Amygdala (tissue), 56 donors: Measurements from ENCODE around the gene SNX9.
"Not testable (repeated sequence)": the region's sequence is repeated elsewhere in the genome, so short reads cannot be mapped to it uniquely, and the experiment has no call there.

Experiments
- DNase-seq, 56 donors: peaks; one replicate each; lab custom pipeline; 2025; lab: John Stamatoyannopoulos, UW

Gene SNX9

GRCh38 chr6:157908369-157909281 is 85.6 kb downstream of the SNX9 start:
- peak in 1 of 56 donors; percentile 30 for DNase-seq

GRCh38 chr6:157909282-157909664 is 86.2 kb downstream of the SNX9 start:
- DNase-seq: no peak

GRCh38 chr6:157911278-157911677 is 88.2 kb downstream of the SNX9 start:
- peak in 1 of 56 donors; percentile 22 for DNase-seq

- peak in 1 of 56 donors; percentile 8 for DNase-seq
Observed at GRCh38 chr6:157911786-157912185, 88.7 kb downstream of the SNX9 start.

- DNase-seq: peak in 37 of 56 donors; percentile 12 to 76 (median 41)
Observed at GRCh38 chr6:157912326-157912725, 89.3 kb downstream of the SNX9 start.

DNA sequence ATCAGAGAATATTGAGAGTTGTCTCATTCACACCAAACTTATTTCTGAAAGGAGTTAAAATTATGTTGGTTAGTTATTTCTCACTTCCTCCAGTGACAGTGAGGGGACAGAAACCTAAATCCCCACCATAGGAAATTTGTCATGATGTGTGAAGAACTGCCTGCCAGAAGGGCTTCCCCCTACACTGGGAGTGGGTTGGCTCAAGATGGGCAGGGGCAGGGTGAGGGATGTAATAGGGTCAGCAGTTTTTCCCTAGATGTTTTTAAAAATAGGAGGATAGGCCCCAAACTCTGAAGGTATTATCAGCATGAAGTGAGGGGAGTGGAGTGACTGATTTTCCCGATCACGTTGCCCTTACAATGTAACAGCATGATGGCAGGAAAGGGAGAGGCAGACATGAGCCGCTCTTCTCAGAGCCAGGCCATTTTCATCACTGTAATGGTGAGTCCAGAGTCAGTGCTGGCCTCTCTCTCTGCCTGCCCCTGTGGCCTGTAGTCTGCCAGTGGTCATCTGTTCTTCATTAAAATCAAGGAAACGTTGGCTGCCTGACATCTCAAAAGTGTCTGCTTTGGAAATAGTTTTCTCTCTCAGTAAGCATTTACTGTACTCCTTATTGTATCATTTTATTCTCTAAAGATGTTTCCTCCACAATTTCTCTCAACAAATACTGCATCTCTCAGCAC is 98.8 kb downstream of the SNX9 start:
- DNase-seq: no peak

DNA sequence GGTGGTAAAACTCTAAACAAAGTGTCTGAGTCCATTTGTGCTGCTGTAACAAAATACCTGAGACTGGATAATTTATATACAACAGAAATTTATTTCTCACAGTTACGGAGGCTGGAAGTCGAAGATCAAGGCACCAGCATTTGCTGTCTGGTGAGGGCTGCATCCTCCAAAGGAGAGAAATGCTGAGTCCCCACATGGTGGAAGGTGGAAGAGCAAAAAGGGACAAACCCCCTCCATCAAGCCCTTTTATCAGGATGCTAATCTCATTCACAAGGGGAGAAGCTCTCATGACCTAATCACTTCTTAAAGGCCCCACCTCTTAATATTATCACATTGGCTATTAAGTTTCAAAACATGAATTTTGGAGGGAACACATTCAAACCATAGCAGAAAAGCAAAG is 102.7 kb downstream of the SNX9 start:
- no peak for DNase-seq

GRCh38 chr6:157927011-157927410 is 104.0 kb downstream of the SNX9 start:
- DNase-seq: no peak

DNA sequence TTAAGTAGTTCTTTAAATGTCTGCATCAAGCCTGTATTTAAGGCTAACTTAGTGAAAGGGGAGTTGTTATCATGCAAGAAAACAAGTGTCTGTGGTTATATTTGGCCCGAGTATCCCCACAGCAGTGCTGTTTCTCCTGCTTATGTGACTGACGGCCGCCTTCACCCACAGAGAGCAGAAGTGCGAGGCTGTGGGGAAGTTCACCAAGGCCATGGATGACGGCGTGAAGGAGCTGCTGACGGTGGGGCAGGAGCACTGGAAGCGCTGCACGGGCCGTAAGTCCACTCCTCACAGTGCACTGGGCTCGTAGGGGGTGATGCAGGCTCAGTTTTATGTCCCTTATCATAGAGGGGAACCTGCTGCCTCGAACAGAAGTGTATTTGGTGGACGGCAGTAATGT is 105.4 kb downstream of the SNX9 start:
- no peak for DNase-seq

- peak in 11 of 56 donors; percentile 23 to 62 (median 38) for DNase-seq
Observed at GRCh38 chr6:157929076-157929475, 106.0 kb downstream of the SNX9 start.

DNA sequence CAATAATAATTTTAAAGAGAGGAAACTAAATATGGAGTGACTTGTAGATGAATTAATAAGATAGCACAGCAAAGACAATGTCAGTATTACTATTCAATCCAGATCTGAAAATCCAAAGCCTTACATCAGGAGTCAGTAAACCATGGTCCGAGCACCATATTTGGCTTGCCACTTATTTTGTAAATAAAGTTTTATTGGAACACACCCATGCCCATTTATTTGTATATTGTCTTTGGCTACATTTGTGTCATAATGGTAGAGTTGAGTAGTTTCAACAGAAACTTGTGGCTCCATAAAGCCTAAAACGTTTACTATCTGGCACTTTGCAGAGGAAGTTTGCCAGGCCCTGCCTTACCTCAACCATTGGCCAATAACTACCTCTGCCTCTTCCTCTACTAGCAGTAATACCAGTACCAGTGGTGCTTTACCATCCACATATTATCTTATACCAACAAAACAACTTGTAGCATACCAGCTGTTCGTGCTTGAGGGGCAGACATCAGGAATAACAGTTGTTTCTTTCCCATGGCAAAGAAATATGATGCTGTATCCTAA is 106.8 kb downstream of the SNX9 start:
- no peak for DNase-seq

DNA sequence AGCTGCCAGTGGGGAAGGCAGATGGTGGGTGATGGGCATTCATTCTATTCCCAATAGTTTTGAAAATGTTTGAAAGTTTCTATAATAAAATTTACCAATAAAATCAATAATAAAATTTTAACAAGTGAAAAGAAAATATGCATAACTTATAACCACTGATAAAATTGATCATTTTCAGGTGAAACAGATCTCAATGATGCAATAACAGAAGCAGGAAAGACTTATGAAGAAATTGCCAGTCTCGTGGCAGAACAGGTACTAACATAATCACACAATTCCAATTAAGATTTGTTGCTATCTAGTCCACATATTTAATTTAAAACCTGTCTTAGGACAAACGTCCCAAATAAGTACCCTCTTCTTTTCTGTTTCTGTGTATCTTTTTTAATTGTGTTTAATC is 112.7 kb downstream of the SNX9 start:
- DNase-seq: no peak

- DNase-seq: no peak
Observed at GRCh38 chr6:157937318-157937717, 114.3 kb downstream of the SNX9 start.

DNA sequence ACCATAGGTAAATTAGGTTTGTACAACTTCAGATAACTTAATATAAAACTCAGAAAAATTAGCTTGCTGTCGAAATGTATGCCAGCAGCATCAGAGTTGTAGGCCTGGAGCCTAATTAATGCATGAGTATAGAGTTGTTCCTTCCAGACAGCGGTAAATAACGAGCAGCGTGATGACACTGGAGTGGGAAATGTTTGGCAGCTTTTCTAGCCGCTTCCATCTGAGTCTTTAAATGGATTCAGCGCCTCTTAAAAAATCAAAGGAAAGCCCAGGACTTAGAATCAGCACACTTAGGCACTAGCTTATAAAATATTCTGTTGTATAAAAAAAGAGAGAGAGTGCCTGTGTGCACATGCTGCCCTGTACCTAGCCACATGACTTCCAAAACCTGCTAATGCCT is 114.9 kb downstream of the SNX9 start:
- no peak for DNase-seq

GRCh38 chr6:157940375-157941036 is 117.5 kb downstream of the SNX9 start:
- DNase-seq: not testable (repeated sequence)

GRCh38 chr6:157941101-157941863 is 118.2 kb downstream of the SNX9 start:
- peak in 50 of 56 donors; percentile 20 to 93 (median 70) for DNase-seq

DNA sequence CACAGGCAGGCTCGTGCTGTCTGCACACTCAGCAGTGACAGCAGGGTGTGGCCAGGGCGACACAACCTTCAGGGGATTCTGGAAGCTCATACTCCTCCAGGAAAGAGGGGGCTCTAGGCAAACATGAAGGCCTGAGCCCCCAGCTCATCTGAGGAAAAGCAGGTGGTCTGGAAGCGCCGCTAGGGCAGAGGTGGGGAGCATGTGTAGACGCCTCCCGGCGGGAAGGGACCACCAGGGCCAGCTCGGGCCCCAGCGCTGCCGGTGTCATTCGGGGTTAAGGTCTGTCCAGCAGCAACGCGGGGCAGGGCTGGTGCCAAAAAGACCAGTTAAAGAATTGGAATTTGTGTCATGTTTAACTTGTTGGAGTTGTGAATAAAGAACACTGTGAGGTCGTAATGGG is 119.3 kb downstream of the SNX9 start:
- DNase-seq: no peak

GRCh38 chr6:157943249-157943963 is 120.4 kb downstream of the SNX9 start:
- no peak for DNase-seq

DNA sequence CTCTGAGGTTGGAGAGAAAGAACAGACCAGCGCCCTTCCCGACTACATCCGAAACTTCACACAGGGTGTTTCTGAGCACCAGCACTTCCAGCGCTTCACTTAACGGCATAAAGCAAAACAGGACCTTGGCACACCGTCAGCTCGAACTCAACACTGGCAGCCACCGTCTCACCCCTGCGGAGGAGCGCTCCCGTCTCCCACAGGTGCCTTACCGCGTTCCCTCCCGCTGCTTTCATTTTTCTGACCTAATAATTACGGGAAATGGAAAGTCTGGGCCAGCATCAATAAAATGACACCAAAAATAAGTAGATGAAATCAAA is 120.9 kb downstream of the SNX9 start:
- no peak for DNase-seq
